ENCODE results near the gene TTYH3. TPM values are rescaled to one million over a fixed set of nuclear protein-coding genes. Genes with fewer than 3 reads are reported as not detected.

TTYH3 gene
- total and polyA plus RNA-seq, 2 of the 13 experiments (the other 11 are each of a cell fraction or from before 2014, with no cell fraction given): 26.3 to 50.0 TPM

- TF ChIP-seq HDAC1 (CRISPR knock-in tag; IDR thresholded peaks at IDR 0.05) (0 out of 2 replicates have a peak, but pooled peaks have one; percentile 4), ZNF543 (CRISPR knock-in tag; IDR thresholded peaks at IDR 0.05) (peak; percentile 30), HES4 (CRISPR knock-in tag; IDR thresholded peaks at IDR 0.05; ENCODE audit: borderline replicate concordance) (peak; percentile 44; the same call in 1 of the 2 replicates), FOSL1 (CRISPR knock-in tag; IDR thresholded peaks at IDR 0.05; ENCODE audit: borderline replicate concordance) (no peak), ZBTB4 (CRISPR knock-in tag; IDR thresholded peaks at IDR 0.05; ENCODE audit: borderline replicate concordance) (0 out of 2 replicates have a peak, but pooled peaks have one; percentile 27), PPARG (CRISPR knock-in tag; conservative IDR thresholded peaks at IDR 0.05) (no peak), HOXD1 (CRISPR knock-in tag; IDR thresholded peaks at IDR 0.05) (0 out of 2 replicates have a peak, but pooled peaks have one; percentile 31), ZNF710 (CRISPR knock-in tag; IDR thresholded peaks at IDR 0.05; ENCODE audit: borderline replicate concordance) (peak; percentile 24; the same call in 1 of the 2 replicates), ZNF709 (CRISPR knock-in tag; IDR thresholded peaks at IDR 0.05) (peak; percentile 55; the same call in 1 of the 2 replicates), RBFOX2 (IDR thresholded peaks at IDR 0.05; ENCODE audit: low read depth, low read length) (peak; percentile 74), ZNF383 (CRISPR knock-in tag; IDR thresholded peaks at IDR 0.05; ENCODE audit: borderline replicate concordance) (no peak), ETV5 (CRISPR knock-in tag; IDR thresholded peaks at IDR 0.05; ENCODE audit: borderline replicate concordance) (peak; percentile 23; the same call in 1 of the 2 replicates), ZIK1 (CRISPR knock-in tag; IDR thresholded peaks at IDR 0.05; ENCODE audit: borderline replicate concordance, low read depth) (0 out of 2 replicates have a peak, but pooled peaks have one; percentile 30), HMGXB4 (CRISPR knock-in tag; IDR thresholded peaks at IDR 0.05; ENCODE audit: borderline replicate concordance in 1 of 2, low read depth in 1 of 2) (peak in 1 of 2 experiments; percentile 50; a peak in 3 of 4 replicates), ARID4A (CRISPR knock-in tag; IDR thresholded peaks at IDR 0.05; ENCODE audit: borderline replicate concordance) (peak; percentile 54; the same call in 1 of the 2 replicates)
Observed at GRCh38 chr7:2632733-2633537, 1.1 kb downstream of the TTYH3 start (continued).

All from HepG2 (cell line).